HG03575 (cell line): ENCODE results near the gene TTLL3.
"Not testable (repeated sequence)": the region's sequence is repeated elsewhere in the genome, so short reads cannot be mapped to it uniquely, and the experiment has no call there.

Source experiments
- ATAC-seq: cut with Tn5 transposase; IDR thresholded peaks from one replicate; pipeline ENCODE4 v1.9.1; 2021; ENCODE audit not compliant: unreplicated experiment, insufficient number of reproducible peaks, low FRiP score; ENCODE audit errors: extremely low read depth

Gene TTLL3

GRCh38 chr3:9828801-9829755 is 19.0 kb downstream of the TTLL3 start:
- no peak for ATAC-seq

GRCh38 chr3:9831253-9831652 is 21.2 kb downstream of the TTLL3 start:
- no peak for ATAC-seq

- ATAC-seq = no peak
Measured at GRCh38 chr3:9833078-9833477, 23.0 kb downstream of the TTLL3 start.

- ATAC-seq = no peak
Measured at GRCh38 chr3:9834520-9835380, 24.7 kb downstream of the TTLL3 start.

- no peak for ATAC-seq
Measured at GRCh38 chr3:9837701-9838582, 27.9 kb downstream of the TTLL3 start.

- no peak for ATAC-seq
Measured at GRCh38 chr3:9838856-9839255, 28.8 kb downstream of the TTLL3 start.

- ATAC-seq = no peak
Measured at GRCh38 chr3:9841015-9841414, 31.0 kb downstream of the TTLL3 start.

GRCh38 chr3:9843715-9844438 is 33.8 kb downstream of the TTLL3 start, which contains the start of gene RPUSD3:
Gene RPUSD3, minus strand, starts transcription at chr3:9844008. Its CDS starts 18 bp downstream, at chr3:9843990.
- no peak for ATAC-seq

- no peak for ATAC-seq
Measured at GRCh38 chr3:9846231-9846630, 36.2 kb downstream of the TTLL3 start.

- ATAC-seq = no peak
Measured at GRCh38 chr3:9846931-9847488, 36.9 kb downstream of the TTLL3 start.

GRCh38 chr3:9847870-9848269 is 37.8 kb downstream of the TTLL3 start:
- not testable (repeated sequence) for ATAC-seq

GRCh38 chr3:9848860-9849259 is 38.8 kb downstream of the TTLL3 start:
- ATAC-seq = not testable (repeated sequence)

GRCh38 chr3:9851383-9851782 is 41.3 kb downstream of the TTLL3 start:
- ATAC-seq = not testable (repeated sequence)

GRCh38 chr3:9851926-9852325 is 41.9 kb downstream of the TTLL3 start:
- not testable (repeated sequence) for ATAC-seq

GRCh38 chr3:9852528-9852927 is 42.5 kb downstream of the TTLL3 start:
- ATAC-seq = no peak

- ATAC-seq = not testable (repeated sequence)
Measured at GRCh38 chr3:9854291-9854940, 44.4 kb downstream of the TTLL3 start.

GRCh38 chr3:9855594-9855993 is 45.5 kb downstream of the TTLL3 start:
- ATAC-seq = no peak
